Bronchial epithelial cell (primary cell): Measurements from ENCODE around the gene CLCNKA. TPM values are rescaled to one million over a fixed set of nuclear protein-coding genes. Genes with fewer than 3 reads are reported as not detected.
"Not testable (repeated sequence)": the region's sequence is repeated elsewhere in the genome, so short reads cannot be mapped to it uniquely, and the experiment has no call there.

ENCODE experiments used
- DNase-seq: peaks from one replicate; pipeline ENCODE4 v3.0.0-alpha.2; 2010; ENCODE audit warnings: low read depth
- FAIRE-seq: peaks from 2 replicates; lab custom pipeline; 2011; peaks lifted over from hg19 to GRCh38; lab: Jason Lieb, UNC
- H3K27me3 ChIP-seq: 2 replicates; pipeline ENCODE4 v1.5.1; 2011; ENCODE audit warnings: low read length; ENCODE audit not compliant: control insufficient read depth, insufficient read depth
- H3K36me3 ChIP-seq: 2 replicates; pipeline ENCODE4 v1.5.1; 2011; ENCODE audit warnings: low read length; ENCODE audit not compliant: control insufficient read depth, insufficient read depth
- H3K4me3 ChIP-seq: 2 replicates; pipeline ENCODE4 v1.5.1; 2011; ENCODE audit warnings: mild to moderate bottlenecking, low read depth, low read length, control low read depth
- CTCF ChIP-seq: IDR thresholded peaks from 2 replicates; pipeline ENCODE4 v1.5.1; 2011; ENCODE audit warnings: mild to moderate bottlenecking, moderate library complexity, low read length, control low read depth, inconsistent platforms; ENCODE audit not compliant: insufficient read depth, severe bottlenecking
- total RNA-seq: library from RNA; depleted of rRNA; stranded (reverse); fragments of >200 nt; gene quantifications from 2 replicates; pipeline ENCODE4 v1.2.1, GENCODE V29; 2014

CLCNKA gene
- total RNA-seq, 1 donor from 2014 or later = not detected

- Histone ChIP-seq H3K4me3 (no peak overlapping the region), H3K36me3 (no peaks in the 10 kb centered on the region), H3K27me3 (peaks cover 3% of the 10 kb centered on the region)
- no peak for FAIRE-seq
- TF ChIP-seq CTCF = no peak
- DNase-seq = no peak
Measured at GRCh38 chr1:16046842-16047241, 25.0 kb downstream of the CLCNKA start.

- DNase-seq (no peak), FAIRE-seq (no peak)
- no peak overlapping the region for H3K4me3 ChIP-seq
- TF ChIP-seq CTCF = no peak
- H3K27me3 ChIP-seq = peaks cover 3% of the 10 kb centered on the region
- H3K36me3 ChIP-seq = no peaks in the 10 kb centered on the region
Measured at GRCh38 chr1:16047791-16048475, 26.1 kb downstream of the CLCNKA start.

- TF ChIP-seq CTCF = no peak
Measured at GRCh38 chr1:16048573-16049189, 26.8 kb downstream of the CLCNKA start.

GRCh38 chr1:16050328-16050727 is 28.5 kb downstream of the CLCNKA start:
- Histone ChIP-seq H3K27me3 (peaks cover 1% of the 10 kb centered on the region), H3K4me3 (no peak overlapping the region), H3K36me3 (no peaks in the 10 kb centered on the region)
- no peak for TF ChIP-seq CTCF
- FAIRE-seq (no peak), DNase-seq (no peak)

More at GRCh38 chr1:16048573-16049189, 26.8 kb downstream of the CLCNKA start:
- DNase-seq = peak; percentile 14
- no peaks in the 10 kb centered on the region for H3K36me3 ChIP-seq
- peak overlapping the region; percentile 33 for H3K4me3 ChIP-seq
- no peak for FAIRE-seq
- H3K27me3 ChIP-seq = peaks cover 3% of the 10 kb centered on the region

GRCh38 chr1:16051039-16051438 is 29.2 kb downstream of the CLCNKA start:
- Histone ChIP-seq H3K27me3 (peaks cover 1% of the 10 kb centered on the region), H3K36me3 (no peaks in the 10 kb centered on the region), H3K4me3 (no peak overlapping the region)
- FAIRE-seq (no peak), DNase-seq (no peak)
- TF ChIP-seq CTCF = no peak

- H3K36me3 ChIP-seq, H3K4me3 ChIP-seq, DNase-seq, H3K27me3 ChIP-seq: not testable (repeated sequence)
- peak; percentile 7 for FAIRE-seq
Measured at GRCh38 chr1:16051949-16052348, 30.1 kb downstream of the CLCNKA start.
